HEK293 (cell line): Measurements from ENCODE around the gene SPIRE1.

Experiments
- KLF1 ChIP-seq: fragments of 450-650 bp; formaldehyde crosslinking; IDR thresholded peaks from 2 replicates; pipeline ENCODE4 v1.5.1; 2016; ENCODE audit warnings: missing biosample characterization, missing genetic modification characterization
- KLF16 ChIP-seq: fragments of 450-650 bp; formaldehyde crosslinking; IDR thresholded peaks from 2 replicates; pipeline ENCODE4 v1.5.1; 2017; ENCODE audit warnings: missing biosample characterization, missing genetic modification characterization
- SP7 ChIP-seq: fragments of 450-650 bp; formaldehyde crosslinking; IDR thresholded peaks from 2 replicates; pipeline ENCODE4 v1.5.1; 2016; ENCODE audit warnings: missing biosample characterization, missing genetic modification characterization
- YY2 ChIP-seq: fragments of 450-650 bp; formaldehyde crosslinking; IDR thresholded peaks from 2 replicates; pipeline ENCODE4 v1.5.1; 2016; ENCODE audit warnings: missing biosample characterization, missing genetic modification characterization
- ZBTB26 ChIP-seq: fragments of 450-650 bp; formaldehyde crosslinking; optimal IDR thresholded peaks from 2 replicates; pipeline ENCODE3; 2016; ENCODE audit warnings: missing biosample characterization, mild to moderate bottlenecking, missing genetic modification characterization
- ZNF114 ChIP-seq: fragments of 450-650 bp; formaldehyde crosslinking; IDR thresholded peaks from 2 replicates; pipeline ENCODE4 v1.5.0; 2017; ENCODE audit warnings: missing biosample characterization, missing genetic modification characterization
- ZNF2 ChIP-seq: fragments of 450-650 bp; formaldehyde crosslinking; IDR thresholded peaks from 2 replicates; pipeline ENCODE4 v1.5.1; 2016; ENCODE audit warnings: missing biosample characterization, missing genetic modification characterization
- ZNF266 ChIP-seq: fragments of 450-650 bp; formaldehyde crosslinking; IDR thresholded peaks from 2 replicates; pipeline ENCODE4 v1.5.1; 2016; ENCODE audit warnings: missing biosample characterization, missing genetic modification characterization, low read depth
- ZNF274 ChIP-seq, 2 experiments: fragments of 200-500 bp in 1 of 2; fragments of 450-650 bp in 1 of 2; sonication (Bioruptor generic) in 1 of 2; formaldehyde crosslinking in 1 of 2; IDR thresholded peaks; 2 replicates each; pipeline versions ENCODE4 v1.5.1 to v1.6.1; 2014 to 2016; ENCODE audit warnings: borderline replicate concordance in 1 of 2, inconsistent platforms in 1 of 2, low read length in 1 of 2, missing biosample characterization in 1 of 2, missing genetic modification characterization in 1 of 2
- ZNF423 ChIP-seq: fragments of 450-650 bp; formaldehyde crosslinking; IDR thresholded peaks from 2 replicates; pipeline ENCODE4 v1.5.1; 2016; ENCODE audit warnings: missing biosample characterization, missing genetic modification characterization
- ZNF544 ChIP-seq: fragments of 450-650 bp; formaldehyde crosslinking; IDR thresholded peaks from 2 replicates; pipeline ENCODE4 v1.5.0; 2017; ENCODE audit warnings: missing biosample characterization, missing genetic modification characterization
- ZNF555 ChIP-seq: fragments of 450-650 bp; formaldehyde crosslinking; conservative IDR thresholded peaks from 2 replicates; pipeline ENCODE4 v1.5.1; 2017; ENCODE audit warnings: missing biosample characterization, mild to moderate bottlenecking, missing genetic modification characterization, inconsistent platforms
- ZNF639 ChIP-seq: fragments of 450-650 bp; formaldehyde crosslinking; IDR thresholded peaks from 2 replicates; pipeline ENCODE4 v1.5.1; 2016; ENCODE audit warnings: missing biosample characterization, missing genetic modification characterization
- ZNF660 ChIP-seq: fragments of 450-650 bp; IDR thresholded peaks from 2 replicates; pipeline ENCODE4 v1.5.1; 2018; ENCODE audit warnings: missing biosample characterization, mild to moderate bottlenecking, missing genetic modification characterization
- ZNF704 ChIP-seq: fragments of 450-650 bp; formaldehyde crosslinking; IDR thresholded peaks from 2 replicates; pipeline ENCODE4 v1.5.1; 2016; ENCODE audit warnings: missing biosample characterization, missing genetic modification characterization
- ZNF785 ChIP-seq: fragments of 450-650 bp; formaldehyde crosslinking; IDR thresholded peaks from 2 replicates; pipeline ENCODE4 v1.5.1; 2016; ENCODE audit warnings: missing biosample characterization, missing genetic modification characterization
- ZSCAN16 ChIP-seq: fragments of 450-650 bp; formaldehyde crosslinking; IDR thresholded peaks from 2 replicates; pipeline ENCODE4 v1.5.1; 2016; ENCODE audit warnings: missing biosample characterization, missing genetic modification characterization
- TF ChIP-seq, protein P1 (sequence below): fragments of 450-650 bp; formaldehyde crosslinking; conservative IDR thresholded peaks from 2 replicates; pipeline ENCODE4 v1.5.1; 2016; ENCODE audit warnings: low read depth, missing biosample characterization, missing genetic modification characterization
- TF ChIP-seq, protein P2 (sequence below): fragments of 450-650 bp; formaldehyde crosslinking; IDR thresholded peaks from 2 replicates; pipeline ENCODE4 v1.5.1; 2016; ENCODE audit warnings: missing biosample characterization, missing genetic modification characterization
- TF ChIP-seq, protein P3 (sequence below): fragments of 450-650 bp; formaldehyde crosslinking; IDR thresholded peaks from 2 replicates; pipeline ENCODE4 v1.5.1; 2016; ENCODE audit warnings: missing biosample characterization, missing genetic modification characterization
- TF ChIP-seq, protein P4 (sequence below): fragments of 450-650 bp; formaldehyde crosslinking; IDR thresholded peaks from 2 replicates; pipeline ENCODE4 v1.5.1; 2017; ENCODE audit warnings: missing biosample characterization, missing genetic modification characterization

The SPIRE1 gene

DNA sequence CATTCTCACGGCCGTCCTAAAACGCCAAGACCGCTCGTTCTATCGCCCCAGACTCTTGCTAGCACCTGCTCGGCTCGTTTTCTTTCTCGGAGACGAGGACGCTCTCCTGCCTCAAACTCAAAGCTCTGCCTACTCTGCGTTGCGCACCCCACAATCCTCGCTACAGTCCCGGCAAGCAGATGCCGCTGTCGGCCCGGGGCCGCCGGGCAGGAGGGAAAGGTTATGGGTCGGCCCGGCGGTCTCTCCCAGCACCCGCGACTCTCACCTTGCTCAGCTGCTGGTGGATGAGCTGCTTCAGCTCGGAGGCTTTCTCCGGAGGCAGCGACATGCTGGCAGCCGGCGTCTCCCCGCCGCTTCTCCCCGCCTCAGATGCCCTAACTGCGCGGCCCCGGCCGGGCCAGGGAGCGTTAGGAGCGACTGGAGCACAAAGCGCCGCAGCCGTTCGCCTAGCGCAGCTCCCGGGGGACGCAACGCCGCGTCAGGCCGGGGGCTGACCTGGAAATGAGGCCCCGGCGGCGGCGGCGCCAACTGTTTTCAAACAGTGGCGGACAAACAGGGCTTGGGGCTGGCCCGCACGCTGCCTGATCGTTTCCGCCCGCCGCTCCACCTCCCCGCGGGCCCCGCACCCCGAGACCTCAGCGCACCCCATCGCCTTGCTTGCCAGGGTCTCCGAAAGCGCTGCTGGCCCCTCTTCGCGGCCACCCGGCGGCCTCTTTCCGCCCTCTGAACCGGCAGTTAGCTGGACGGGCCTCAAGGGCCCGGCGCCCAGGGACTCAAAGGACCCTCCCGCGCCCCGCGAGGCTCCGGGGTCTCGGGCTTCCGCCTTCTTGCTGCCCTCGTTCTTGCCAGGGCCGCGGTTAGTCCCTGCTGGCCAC is 44.6 kb upstream of the SPIRE1 start, which contains the start of the genes CEP76 and PSMG2 (continued):
- TF ChIP-seq, protein P1, sequence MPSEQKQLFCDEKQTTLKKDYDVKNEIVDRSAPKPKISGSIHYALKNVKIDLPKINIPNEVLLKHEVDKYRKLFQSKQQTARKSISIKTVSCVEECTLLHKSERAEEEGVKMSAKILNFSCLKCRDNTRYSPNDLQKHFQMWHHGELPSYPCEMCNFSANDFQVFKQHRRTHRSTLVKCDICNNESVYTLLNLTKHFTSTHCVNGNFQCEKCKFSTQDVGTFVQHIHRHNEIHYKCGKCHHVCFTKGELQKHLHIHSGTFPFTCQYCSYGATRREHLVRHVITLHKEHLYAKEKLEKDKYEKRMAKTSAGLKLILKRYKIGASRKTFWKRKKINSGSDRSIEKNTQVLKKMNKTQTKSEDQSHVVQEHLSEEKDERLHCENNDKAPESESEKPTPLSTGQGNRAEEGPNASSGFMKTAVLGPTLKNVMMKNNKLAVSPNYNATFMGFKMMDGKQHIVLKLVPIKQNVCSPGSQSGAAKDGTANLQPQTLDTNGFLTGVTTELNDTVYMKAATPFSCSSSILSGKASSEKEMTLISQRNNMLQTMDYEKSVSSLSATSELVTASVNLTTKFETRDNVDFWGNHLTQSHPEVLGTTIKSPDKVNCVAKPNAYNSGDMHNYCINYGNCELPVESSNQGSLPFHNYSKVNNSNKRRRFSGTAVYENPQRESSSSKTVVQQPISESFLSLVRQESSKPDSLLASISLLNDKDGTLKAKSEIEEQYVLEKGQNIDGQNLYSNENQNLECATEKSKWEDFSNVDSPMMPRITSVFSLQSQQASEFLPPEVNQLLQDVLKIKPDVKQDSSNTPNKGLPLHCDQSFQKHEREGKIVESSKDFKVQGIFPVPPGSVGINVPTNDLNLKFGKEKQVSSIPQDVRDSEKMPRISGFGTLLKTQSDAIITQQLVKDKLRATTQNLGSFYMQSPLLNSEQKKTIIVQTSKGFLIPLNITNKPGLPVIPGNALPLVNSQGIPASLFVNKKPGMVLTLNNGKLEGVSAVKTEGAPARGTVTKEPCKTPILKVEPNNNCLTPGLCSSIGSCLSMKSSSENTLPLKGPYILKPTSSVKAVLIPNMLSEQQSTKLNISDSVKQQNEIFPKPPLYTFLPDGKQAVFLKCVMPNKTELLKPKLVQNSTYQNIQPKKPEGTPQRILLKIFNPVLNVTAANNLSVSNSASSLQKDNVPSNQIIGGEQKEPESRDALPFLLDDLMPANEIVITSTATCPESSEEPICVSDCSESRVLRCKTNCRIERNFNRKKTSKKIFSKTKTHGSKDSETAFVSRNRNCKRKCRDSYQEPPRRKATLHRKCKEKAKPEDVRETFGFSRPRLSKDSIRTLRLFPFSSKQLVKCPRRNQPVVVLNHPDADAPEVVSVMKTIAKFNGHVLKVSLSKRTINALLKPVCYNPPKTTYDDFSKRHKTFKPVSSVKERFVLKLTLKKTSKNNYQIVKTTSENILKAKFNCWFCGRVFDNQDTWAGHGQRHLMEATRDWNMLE (tag by site-specific recombination) = peak; percentile 60; the same call in 1 of the 2 replicates
- TF ChIP-seq YY2 (tag by site-specific recombination) (peak; percentile 93), ZNF266 (tag by site-specific recombination) (0 out of 2 replicates have a peak, but pooled peaks have one; percentile 44), ZNF639 (tag by site-specific recombination) (peak; percentile 62; the same call in 1 of the 2 replicates), KLF1 (tag by site-specific recombination) (no peak; the same call in 1 of the 2 replicates), ZNF660 (tag by site-specific recombination) (peak; percentile 55; the same call in 1 of the 2 replicates), ZNF2 (peak; percentile 41; the same call in 1 of the 2 replicates), ZNF785 (tag by site-specific recombination) (no peak), ZNF555 (no peak), ZNF704 (tag by site-specific recombination) (no peak), ZNF114 (no peak), ZNF544 (no peak), ZBTB26 (tag by site-specific recombination) (peak; percentile 91), ZNF423 (tag by site-specific recombination) (no peak; the same call in 1 of the 2 replicates), SP7 (tag by site-specific recombination) (peak; percentile 83), ZSCAN16 (no peak), KLF16 (peak; percentile 86), ZNF274 (IDR thresholded peaks at IDR 0.05; ENCODE audit: low read length) (no peak), ZNF274 (tag by site-specific recombination; IDR thresholded peaks at IDR 0.05; ENCODE audit: borderline replicate concordance) (no peak)
- TF ChIP-seq, protein P2, sequence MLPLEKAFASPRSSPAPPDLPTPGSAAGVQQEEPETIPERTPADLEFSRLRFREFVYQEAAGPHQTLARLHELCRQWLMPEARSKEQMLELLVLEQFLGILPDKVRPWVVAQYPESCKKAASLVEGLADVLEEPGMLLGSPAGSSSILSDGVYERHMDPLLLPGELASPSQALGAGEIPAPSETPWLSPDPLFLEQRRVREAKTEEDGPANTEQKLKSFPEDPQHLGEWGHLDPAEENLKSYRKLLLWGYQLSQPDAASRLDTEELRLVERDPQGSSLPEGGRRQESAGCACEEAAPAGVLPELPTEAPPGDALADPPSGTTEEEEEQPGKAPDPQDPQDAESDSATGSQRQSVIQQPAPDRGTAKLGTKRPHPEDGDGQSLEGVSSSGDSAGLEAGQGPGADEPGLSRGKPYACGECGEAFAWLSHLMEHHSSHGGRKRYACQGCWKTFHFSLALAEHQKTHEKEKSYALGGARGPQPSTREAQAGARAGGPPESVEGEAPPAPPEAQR (tag by site-specific recombination) = 0 out of 2 replicates have a peak, but pooled peaks have one; percentile 35
- TF ChIP-seq, protein P3, sequence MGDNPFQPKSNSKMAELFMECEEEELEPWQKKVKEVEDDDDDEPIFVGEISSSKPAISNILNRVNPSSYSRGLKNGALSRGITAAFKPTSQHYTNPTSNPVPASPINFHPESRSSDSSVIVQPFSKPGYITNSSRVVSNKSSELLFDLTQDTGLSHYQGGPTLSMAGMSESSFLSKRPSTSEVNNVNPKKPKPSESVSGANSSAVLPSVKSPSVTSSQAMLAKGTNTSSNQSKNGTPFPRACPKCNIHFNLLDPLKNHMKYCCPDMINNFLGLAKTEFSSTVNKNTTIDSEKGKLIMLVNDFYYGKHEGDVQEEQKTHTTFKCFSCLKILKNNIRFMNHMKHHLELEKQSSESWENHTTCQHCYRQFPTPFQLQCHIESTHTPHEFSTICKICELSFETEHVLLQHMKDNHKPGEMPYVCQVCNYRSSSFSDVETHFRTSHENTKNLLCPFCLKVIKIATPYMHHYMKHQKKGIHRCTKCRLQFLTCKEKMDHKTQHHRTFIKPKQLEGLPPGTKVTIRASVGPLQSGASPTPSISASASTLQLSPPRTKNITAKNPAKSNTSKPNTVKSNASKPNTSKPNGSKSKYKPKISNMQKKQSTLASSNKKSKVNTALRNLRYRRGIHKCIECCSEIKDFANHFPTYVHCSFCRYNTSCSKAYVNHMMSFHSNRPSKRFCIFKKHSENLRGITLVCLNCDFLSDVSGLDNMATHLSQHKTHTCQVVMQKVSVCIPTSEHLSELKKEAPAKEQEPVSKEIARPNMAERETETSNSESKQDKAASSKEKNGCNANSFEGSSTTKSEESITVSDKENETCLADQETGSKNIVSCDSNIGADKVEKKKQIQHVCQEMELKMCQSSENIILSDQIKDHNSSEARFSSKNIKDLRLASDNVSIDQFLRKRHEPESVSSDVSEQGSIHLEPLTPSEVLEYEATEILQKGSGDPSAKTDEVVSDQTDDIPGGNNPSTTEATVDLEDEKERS (tag by site-specific recombination) = no peak
- TF ChIP-seq, protein P4, sequence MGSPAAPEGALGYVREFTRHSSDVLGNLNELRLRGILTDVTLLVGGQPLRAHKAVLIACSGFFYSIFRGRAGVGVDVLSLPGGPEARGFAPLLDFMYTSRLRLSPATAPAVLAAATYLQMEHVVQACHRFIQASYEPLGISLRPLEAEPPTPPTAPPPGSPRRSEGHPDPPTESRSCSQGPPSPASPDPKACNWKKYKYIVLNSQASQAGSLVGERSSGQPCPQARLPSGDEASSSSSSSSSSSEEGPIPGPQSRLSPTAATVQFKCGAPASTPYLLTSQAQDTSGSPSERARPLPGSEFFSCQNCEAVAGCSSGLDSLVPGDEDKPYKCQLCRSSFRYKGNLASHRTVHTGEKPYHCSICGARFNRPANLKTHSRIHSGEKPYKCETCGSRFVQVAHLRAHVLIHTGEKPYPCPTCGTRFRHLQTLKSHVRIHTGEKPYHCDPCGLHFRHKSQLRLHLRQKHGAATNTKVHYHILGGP (tag by site-specific recombination) = 0 out of 2 replicates have a peak, but pooled peaks have one; percentile 14
